NCI-H1092 (cell line): ENCODE measurements around the gene TPP1.

Source experiments
- DNase-seq: peaks from one replicate; lab custom pipeline; 2025; lab: John Stamatoyannopoulos, UW

Gene TPP1

DNA sequence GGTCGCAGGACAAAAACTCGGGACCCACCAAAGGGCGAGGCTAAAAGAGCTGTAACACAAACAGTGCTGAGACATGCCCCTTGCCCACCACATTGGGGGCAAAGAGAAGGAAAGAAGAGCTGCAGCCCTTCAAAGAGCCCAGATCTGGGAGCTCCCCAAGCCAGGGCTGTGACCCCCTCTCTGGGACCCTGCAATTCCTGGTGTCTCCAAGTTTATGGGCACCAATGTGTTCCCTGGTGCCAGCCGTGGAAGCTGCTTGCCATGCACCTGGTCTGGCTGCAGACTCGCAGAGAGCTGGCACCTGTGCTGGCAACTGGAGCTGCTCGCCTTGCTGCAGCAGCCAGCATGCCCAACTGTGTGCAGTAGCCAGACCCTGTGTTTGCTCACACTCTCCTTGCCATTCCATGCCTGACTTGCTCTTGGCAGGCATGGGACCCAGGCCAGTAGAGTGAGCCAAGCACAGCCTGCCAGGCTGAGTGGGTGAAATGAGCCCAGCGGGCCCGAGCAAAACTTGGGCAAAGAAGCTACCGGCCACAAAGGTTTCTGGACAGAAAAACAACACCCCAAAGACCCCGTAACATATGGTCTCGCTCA, 31.8 kb downstream of the TPP1 start:
- DNase-seq, result no peak

DNA sequence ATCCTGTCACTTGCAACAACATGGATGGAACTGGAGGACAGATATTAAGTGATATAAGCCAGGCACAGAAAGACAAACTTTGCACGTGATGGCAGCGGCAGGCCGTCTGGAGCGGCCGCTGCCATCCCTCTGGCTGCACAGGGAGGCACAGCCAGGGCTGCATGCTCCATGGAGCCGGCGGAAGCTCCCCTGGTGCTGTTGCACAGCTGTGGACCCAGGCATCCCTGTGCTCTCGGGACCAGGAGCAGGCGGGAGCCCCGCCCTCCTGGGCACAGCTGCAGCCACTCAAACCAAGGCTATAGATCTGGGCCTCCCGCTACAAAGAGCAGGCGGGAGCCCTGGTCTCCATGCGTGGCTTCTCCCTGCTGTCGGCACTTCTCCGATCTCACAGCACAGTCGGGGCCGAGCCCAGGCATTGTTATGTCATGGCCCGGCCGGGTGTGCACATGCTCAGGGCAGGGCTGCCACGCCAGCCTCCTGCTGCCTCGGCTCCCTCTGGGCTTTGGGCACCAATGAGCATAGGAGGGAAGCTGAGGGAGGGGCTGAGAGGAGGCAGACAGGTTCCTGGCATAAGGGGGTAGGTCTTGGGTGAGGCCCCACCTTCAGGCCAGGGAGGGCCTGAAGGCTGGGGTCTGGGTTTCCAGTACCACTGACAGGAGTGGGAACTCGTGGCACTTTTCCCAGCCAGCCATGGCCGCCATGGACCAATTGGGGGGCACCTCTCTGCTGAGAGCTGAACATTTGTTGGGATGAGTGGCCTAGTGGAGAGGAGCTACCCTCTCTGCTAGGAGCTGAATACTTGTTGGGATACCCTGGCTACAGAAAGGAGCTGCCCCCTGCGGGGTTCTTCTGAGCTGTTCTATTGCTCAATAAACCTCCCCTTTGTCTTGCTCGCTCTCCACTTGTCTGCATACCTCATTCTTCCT, 32.5 kb downstream of the TPP1 start:
- DNase-seq, result no peak

DNA sequence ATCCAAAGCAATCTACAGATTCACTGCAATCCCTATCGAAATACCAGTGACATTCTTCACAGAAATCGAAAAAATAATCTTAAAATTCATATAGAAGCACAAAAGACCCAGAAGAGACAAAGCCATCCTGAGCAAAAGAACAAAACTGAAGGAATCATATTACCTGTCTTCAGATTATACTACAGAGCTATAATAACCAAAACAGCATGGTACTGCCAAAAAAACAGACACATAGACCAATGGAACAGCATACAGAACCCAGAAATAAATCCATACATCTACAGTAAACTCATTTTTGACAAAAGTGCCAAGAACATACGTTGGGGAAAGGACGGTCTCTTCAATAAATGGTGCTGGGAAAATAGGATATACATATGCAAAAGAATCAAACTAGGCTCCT, 34.7 kb downstream of the TPP1 start:
- DNase-seq, result no peak

DNA sequence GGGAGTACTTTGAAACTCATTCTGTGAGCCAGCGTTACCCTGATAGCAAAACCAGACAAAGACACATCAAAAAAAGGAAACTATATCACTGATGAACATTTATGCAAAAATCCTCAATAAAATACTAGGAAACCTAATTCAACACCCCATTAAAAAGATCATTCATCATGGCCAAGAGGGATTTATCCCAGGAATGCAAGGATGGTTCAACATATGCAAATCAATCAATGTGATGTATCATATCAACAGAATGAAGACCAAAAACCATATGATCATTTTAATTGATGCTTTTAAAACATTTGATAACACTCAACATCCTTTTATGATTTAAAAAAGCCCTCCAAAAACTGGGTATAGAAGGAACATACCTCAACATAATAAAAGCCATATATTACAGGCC, 35.6 kb downstream of the TPP1 start:
- DNase-seq, result no peak

DNA sequence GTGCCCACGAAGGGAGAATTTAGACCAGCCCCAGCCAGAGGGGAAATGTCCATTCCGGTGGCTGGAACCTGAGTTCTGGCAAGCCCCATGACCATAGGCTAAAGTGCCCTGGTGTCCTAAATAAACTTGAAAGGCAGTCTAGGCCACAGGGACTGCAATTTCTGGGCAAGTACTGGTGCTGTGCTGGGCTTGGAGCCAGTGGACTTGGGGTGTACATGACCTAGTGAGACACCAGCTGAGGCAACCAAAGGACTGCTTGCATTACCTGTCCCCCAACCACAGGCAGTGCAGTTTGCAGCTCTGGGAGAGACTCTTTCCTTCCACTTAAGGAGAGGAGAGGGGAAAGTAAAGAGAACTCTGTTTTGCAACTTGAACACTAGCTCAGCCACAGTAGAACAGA, 39.5 kb downstream of the TPP1 start:
- DNase-seq, result no peak

DNA sequence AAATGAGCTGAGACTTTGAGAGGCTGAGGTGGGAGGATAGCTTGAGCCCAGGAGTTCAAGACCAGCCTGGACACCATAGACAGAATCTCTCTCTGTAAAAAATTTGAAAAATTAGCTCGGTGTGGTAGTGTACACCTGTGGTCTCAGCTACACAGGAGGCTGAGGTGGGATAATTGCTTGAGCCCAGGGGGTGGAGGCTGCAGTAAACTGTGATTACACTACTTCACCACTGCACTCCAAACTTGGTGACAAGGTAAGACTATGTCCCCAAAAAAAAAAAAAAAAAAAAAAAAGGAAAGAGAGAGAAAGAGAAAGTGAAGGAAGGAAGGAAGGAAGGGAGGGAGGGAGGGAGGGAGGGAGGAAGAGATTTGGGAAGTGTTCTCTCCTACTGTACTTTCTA, 41.1 kb downstream of the TPP1 start:
- DNase-seq, result no peak

DNA sequence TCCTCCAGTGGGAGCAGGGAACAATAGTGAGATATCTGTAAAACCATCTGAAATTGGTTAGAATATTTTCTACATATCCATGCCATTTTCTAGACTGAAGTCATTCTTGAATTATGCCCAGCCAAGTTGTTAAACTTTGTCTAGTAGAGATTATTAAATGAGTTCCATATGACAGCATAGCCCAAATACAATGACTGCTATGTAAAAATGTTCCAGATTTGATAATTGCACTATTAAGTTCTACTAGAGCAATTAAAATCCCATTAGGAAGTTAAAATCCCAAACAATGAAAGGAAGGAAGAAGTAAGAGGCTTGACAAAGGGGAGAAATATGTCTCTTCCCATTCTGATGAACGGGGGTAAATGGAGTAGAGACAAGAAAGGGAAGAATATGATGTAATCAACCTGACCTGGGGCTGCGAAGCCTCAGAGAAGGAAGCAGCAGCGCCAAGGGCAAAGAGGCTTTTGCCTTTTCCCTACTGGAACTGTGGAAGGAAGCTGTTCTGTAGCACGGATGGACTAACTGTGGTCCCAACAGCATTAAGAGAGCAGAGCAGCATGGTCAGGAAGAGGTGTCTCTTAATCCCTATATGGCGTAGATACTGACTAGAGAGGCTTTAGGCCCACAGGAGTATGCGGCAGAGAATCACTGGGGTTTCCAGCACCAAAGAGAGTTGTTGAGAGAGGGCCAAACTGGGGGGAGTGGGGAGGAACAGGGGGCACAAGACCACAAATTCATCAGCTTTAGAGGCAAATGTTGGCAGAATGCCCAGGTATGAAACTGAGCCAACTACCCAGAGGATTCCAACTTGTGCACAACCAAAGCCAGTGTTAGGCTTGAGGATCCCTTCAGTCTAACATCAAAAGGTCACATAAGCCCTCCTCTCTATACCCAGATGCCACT, 42.5 kb downstream of the TPP1 start:
- DNase-seq, result peak; percentile 78

DNA sequence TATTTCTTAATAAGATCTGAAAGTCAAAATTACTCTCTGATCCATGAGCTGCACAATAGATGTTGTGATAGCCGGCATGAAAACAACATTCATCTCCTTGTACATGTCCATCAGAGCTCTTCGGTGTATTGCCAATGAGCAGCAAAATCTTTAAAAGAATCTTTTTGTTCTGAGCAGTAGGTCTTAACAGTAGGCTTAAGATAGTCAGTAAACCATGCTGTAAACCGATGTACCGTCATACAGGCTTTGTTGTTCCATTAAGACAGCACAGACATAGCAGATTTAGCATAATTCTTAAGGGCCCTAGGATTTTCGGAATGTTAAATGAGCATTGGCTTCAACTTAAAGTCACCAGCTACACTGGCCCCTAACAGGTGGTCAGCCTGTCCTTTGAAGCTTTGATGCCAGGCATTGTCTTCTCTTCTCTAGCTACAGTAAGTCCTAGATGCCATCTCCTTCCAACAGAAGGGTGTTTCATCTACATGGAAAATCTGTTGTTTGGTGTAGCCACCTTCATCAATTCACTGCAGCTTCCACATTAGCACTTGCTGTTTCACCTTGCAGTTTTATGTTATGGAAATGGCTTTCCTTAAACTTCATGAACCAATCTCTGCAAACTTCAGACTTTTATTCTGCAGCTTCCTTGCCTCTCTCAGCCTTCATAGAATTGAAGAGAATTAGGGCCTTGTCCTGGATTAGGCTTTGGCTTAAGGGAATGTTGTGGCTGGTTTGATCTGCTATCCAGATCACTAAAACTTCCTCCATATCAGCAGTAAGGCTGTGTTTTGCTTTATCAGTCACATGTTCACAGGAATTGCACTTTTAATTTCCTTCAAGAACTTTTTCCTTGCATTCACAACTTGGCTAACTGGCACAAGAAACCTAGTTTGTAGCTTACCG, 44.2 kb downstream of the TPP1 start:
- DNase-seq, result no peak

DNA sequence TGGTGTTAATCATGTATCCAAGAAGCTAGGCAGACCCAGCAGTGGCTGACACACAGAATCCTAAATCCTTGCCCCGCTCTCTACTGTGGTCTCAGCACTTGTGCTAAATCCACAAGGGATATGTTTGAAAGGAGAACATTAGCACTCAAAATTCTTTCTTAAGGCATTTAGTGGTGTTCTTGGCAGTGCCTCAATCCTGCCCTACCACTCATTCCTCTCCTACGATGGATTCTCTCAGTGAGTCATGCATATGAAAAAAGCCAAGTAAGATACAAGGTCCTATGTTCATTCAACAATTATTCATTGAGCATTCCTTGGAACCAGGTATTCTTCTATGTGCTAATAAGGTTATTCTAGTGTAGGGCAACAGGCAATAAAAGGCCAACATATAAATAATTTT, 47.0 kb downstream of the TPP1 start:
- no peak for DNase-seq

DNA sequence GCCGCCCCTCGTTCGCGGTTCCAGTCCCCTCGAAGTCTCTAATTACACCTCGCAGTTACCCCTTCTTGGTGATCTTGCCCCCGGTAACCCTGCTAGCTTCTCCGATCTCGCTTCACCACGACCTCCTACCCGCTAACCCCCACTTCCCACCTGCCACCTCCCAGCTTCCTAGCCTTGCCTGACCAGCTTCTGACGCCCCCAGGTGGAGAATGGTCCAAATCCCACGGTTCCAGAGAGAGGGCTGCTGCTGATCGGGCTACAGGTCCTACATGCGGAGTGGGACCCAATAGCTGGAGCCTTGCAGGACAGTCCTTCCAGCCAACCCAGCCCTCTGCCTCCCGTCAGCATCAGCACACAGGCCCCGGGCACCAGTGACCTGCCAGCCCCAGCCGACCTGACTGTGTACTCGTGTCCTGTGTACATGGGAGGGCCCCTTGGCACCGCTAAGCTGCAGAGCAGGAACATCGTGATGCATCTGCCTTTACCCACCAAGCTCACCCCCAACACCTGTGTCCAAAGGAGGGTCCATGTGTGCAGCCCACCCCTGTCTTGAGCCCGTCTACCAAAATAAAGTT, 47.7 kb downstream of the TPP1 start:
- DNase-seq, result no peak

DNA sequence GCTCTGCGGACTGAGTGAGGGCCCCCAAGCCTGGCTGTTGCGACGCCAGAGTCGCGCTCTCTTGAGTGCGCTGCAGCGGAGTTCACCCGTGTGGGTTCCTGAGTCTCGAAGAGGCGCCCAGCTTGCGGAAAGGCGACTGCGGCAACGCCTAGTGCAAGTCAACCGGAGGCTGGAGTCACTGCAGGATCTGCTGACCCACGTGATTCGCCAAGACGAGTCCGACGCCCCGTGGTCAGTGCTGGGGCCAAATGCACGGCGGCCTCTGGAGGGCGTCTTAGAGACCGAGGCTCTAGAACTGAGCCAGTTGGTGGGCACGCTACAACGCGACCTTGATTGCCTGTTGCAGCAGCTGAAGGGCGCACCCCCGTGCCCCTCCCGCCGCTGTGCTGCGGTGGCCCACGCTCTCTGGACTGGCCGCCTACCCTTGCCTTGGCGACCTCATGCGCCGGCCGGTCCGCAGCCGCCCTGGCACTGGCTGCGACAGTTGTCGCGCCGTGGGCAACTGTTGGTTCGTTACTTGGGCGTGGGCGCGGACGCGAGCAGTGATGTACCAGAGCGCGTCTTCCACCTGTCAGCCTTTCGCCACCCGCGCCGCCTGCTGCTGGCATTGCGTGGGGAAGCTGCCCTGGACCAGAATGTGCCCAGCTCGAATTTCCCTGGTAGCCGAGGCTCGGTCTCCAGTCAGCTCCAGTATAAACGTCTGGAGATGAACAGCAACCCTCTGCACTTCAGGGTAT, 48.4 kb downstream of the TPP1 start:
- no peak for DNase-seq

DNA sequence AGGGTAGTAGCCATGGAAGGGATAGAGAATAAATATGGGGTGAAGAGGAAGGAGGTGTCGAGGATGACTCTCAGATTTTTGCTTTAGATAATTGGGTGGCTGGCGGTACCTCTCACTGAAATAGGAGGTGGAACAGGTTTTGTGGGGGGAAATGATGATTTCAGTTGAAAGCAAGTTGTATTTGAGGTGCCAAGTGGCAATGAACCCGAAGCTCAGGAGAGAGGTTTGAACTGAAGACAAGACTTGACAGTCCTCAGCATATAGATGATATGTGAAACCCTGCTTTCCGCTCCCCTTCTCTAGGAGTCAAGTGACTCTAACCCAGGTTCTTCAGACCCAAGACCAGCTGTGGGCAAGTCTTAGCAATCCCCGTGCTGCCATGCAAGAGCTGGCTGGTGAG, 49.5 kb downstream of the TPP1 start:
- no peak for DNase-seq

DNA sequence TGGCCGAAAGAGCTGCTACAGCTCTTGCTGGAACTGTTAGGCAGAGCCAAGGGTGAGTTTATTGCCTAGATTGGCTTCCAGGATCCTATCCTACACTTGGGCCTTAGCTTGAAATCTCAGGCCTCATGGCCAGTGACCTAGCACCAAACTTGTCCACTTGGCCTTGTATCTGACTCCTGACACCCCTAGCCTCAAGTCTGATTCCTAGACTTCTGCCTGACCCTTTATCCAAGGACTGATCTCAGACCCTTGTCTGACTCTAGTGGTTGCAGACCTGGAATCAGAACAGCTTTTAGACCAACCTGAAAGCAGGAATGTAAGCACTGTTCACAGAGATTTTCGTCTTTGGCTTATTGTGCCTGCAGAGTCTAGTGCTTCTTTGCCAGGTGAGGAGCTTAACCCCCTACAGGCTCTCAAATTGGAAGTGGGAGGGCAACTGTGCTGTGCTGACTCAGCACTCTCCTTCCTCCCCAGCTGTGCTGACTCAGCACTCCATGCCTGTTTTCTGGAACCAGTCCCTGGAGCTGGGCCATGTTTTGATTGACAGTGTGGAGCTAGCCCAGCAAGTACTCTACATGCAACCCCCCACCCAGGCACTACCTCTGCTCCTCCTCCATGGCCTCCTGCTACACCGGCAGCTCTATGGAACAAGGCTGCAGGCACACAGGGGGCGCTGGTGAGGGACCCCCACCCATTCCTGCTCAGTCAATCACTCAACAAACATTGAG, 50.9 kb downstream of the TPP1 start:
- DNase-seq, result peak; percentile 13

DNA sequence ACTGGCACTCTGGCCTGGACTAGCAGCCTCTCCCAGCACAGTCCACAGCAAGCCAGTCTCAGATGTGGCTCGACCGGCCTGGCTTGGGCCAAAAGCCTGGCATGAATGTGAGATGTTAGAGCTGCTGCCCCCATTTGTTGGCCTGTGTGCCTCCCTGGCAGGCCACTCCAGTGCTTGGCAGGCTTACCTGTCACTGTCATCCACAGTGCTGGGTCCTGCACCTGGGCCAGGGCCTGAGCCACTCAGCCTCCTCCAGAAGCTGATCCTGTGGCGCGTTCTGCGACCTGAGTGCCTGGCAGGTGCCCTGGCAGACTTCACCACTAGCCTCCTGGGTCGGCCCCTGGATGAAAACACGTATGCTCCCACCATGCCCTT, 51.9 kb downstream of the TPP1 start:
- DNase-seq, result no peak

DNA sequence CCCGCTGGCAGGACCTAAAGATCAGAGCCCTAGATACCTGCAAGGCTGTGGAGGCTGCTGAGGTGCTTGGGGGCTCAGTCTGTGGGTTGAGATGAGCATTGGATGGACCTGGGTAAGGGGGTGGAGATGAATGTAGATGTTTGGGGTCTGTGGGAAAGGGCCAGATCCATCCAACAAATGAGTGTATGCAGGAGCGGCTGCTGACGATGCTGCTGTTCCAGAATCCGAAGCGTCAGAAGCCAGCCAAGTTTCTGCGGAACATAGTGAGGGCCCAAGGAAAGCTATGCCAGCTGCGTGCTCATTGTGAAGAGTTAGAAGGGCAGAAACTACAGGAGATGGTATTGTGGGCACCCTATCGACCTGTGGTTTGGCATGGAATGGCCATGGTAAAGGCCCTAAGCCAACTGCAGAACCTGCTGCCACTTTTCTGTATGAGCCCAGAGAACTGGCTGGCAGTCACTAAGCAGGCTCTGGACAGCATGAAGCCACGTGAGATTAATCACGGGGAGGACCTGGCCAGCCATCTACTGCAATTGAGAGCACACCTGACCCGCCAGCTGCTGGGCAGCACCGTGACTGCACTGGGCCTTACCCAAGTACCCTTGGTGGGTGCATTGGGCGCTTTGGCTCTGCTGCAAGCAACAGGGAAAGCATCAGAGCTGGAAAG, 52.4 kb downstream of the TPP1 start:
- no peak for DNase-seq

DNA sequence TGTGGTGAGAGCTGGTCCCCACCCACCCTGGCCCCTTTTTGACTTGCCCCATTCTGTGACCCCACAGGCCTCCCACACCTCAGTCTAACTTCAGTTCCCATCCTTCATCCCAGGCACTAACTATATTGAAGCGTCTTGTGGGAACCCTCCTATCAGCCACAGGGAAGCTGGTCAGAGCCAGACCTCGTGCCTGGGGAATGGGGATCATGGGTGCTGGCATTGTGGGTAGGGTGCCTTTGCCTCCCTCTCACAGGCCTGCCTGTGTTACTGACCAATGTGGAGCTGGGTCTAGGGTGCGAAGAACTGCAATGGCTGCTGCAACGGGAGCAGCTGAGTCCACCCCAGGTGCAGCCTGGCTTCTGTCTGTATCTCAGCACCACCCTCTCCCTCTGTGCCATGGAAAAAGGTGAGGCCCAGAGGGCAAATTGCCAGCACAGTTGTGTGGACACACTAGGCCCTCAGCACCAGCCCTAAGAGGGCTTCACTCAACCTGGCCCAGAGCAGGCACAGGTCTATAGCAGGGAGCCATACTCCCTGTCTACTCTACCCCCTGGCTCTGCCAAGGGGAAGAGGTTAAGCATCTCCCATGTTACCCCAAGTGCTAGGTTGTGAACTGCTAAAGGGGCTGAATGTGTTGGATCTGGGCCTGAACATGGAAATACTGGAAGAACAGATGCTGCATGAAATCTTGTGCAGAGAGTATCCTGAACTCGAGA, 53.1 kb downstream of the TPP1 start:
- no peak for DNase-seq

DNA sequence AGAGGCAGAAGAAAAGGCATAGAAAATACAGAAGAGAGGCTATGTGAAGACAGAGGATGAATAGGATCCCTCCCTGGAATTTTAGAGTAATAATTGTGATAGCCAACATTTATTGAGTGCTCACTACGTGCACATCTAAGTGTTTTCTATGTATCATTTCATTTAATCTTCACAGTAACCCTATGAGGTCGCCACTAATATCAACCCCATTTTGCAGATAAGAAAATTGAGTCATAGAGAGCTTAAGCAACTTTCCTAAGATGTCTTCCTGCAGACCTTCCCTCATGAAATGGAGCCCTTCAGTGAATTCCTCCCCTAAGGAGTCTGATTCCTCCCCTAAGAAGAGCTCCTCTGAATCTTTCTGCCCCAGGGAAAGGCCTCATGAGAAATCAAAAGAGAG, 53.9 kb downstream of the TPP1 start:
- no peak for DNase-seq

DNA sequence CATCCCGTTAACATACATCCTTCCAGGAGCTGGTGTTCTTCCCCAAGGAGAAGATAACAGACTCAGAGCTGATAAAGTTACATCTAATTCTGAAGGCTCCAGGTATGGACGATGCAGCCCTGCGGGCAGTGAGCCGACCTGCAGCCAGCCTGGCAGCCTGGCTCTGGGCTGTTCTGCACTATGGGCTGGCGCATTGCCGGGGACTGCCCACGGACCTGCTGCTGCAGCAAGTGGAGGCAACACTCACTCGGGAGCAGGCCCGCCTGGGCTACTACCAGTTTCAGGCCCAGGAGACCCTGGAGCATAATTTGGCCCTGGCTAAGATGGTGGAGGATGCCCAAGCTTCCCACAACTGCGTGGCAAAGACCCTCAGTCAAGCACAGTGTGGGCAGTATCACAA, 55.6 kb downstream of the TPP1 start:
- DNase-seq, result no peak

DNA sequence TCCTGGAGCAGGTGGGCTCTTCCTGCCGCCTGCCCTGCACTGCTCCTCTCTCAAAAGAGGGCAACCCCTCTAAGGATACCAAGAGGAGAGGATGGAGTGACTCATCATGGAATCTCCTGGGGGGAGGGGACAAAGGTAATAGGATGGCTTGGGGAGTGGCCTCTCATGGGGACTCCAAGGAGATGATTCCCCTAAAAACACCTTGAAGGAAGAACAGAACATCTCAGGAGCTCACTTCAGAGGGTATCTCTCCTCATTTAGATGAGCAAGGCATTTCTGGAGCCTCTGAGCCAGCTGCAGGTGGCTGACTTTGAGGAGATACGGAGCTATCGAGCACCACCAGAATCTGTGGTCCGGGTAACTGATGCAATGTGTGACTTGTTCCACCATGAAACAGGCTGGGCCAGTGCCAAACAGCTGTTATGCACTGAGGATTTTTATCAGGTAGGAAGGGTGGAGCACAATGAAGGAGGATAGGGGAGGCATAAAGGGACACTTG, 56.1 kb downstream of the TPP1 start:
- DNase-seq, result no peak
